ENCODE results near the gene ERMARD.

The ERMARD gene

DNA sequence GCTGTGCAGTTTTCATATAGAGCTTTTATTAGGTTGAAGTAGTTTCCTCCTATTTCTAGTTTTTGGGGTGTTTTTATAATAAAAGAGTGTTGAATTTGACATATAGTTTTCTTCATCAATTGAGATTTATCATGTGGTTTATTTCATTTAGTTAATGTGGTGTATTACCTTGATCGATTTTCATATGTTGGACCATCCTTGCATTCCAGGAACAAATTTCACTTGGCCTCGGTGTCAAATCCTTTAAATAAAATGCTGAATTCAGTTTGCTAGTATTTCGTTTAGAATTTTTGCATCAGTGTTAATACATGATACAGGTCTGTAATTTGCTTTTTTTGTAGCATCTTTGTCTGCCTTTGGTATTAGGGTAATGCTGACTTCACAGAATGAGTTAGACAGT, 6.0 kb upstream of the ERMARD start:
- H3K27ac ChIP-seq (replicated peaks): no peak overlapping the region
- TF ChIP-seq, protein P1, sequence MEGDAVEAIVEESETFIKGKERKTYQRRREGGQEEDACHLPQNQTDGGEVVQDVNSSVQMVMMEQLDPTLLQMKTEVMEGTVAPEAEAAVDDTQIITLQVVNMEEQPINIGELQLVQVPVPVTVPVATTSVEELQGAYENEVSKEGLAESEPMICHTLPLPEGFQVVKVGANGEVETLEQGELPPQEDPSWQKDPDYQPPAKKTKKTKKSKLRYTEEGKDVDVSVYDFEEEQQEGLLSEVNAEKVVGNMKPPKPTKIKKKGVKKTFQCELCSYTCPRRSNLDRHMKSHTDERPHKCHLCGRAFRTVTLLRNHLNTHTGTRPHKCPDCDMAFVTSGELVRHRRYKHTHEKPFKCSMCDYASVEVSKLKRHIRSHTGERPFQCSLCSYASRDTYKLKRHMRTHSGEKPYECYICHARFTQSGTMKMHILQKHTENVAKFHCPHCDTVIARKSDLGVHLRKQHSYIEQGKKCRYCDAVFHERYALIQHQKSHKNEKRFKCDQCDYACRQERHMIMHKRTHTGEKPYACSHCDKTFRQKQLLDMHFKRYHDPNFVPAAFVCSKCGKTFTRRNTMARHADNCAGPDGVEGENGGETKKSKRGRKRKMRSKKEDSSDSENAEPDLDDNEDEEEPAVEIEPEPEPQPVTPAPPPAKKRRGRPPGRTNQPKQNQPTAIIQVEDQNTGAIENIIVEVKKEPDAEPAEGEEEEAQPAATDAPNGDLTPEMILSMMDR (IDR thresholded peaks at IDR 0.05; ENCODE audit: insufficient read depth, low read length): no peak
- TF ChIP-seq POLR2AphosphoS5 (IDR thresholded peaks at IDR 0.05; ENCODE audit: low read depth) (no peak), SPI1 (IDR thresholded peaks at IDR 0.05; ENCODE audit: borderline replicate concordance, low read depth) (no peak), REST (IDR thresholded peaks at IDR 0.05; ENCODE audit: insufficient replicate concordance, low read depth) (no peak), GABPA (IDR thresholded peaks at IDR 0.05; ENCODE audit: low read depth) (no peak)
- no peaks in the 10 kb centered on the region for H3K27me3 ChIP-seq (ENCODE audit: insufficient read depth, poor library complexity, severe bottlenecking)
- no peak for DNase-seq (ENCODE audit: low read depth in 1 of 2, low spot score in 1 of 2)
- no peak overlapping the region for H3K4me3 ChIP-seq (replicated peaks; ENCODE audit: insufficient read depth, low read length)

DNA sequence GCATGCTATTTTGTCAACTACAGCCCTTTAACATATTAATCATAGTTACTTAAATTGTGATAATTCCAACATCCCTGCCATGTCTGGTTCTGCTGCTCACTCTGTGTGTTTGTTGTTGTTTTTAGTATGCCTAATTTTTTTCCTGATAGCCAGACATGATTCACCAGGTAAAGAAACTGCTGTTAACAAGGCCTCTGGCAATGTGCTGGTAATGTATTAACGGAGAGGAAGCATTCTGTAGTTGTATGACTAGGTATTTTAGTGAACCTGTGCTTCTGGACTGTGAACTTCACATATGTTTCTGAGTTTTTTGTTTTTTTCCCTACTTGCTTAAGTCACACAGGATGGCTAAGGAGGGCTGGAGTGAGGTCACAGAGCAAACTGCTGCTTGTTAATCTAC, 4.9 kb upstream of the ERMARD start:
- no peak overlapping the region for H3K4me3 ChIP-seq (replicated peaks; ENCODE audit: insufficient read depth, low read length)
- H3K27ac ChIP-seq (replicated peaks): no peak overlapping the region
- TF ChIP-seq GABPA (IDR thresholded peaks at IDR 0.05; ENCODE audit: low read depth) (no peak), POLR2AphosphoS5 (IDR thresholded peaks at IDR 0.05; ENCODE audit: low read depth) (no peak), REST (IDR thresholded peaks at IDR 0.05; ENCODE audit: insufficient replicate concordance, low read depth) (no peak), SPI1 (IDR thresholded peaks at IDR 0.05; ENCODE audit: borderline replicate concordance, low read depth) (no peak)
- TF ChIP-seq, protein P1 (IDR thresholded peaks at IDR 0.05; ENCODE audit: insufficient read depth, low read length): no peak
- DNase-seq (ENCODE audit: low read depth in 1 of 2, low spot score in 1 of 2): no peak
- no peaks in the 10 kb centered on the region for H3K27me3 ChIP-seq (ENCODE audit: insufficient read depth, poor library complexity, severe bottlenecking)

GRCh38 chr6:169752074-169752623, 727 bp downstream of the ERMARD start:
- H3K27ac ChIP-seq (replicated peaks): peak overlapping the region; percentile 90
- TF ChIP-seq SPI1 (IDR thresholded peaks at IDR 0.05; ENCODE audit: borderline replicate concordance, low read depth) (no peak), REST (IDR thresholded peaks at IDR 0.05; ENCODE audit: insufficient replicate concordance, low read depth) (no peak), GABPA (IDR thresholded peaks at IDR 0.05; ENCODE audit: low read depth) (no peak), POLR2AphosphoS5 (IDR thresholded peaks at IDR 0.05; ENCODE audit: low read depth) (no peak)
- TF ChIP-seq, protein P1 (IDR thresholded peaks at IDR 0.05; ENCODE audit: insufficient read depth, low read length): no peak
- H3K4me3 ChIP-seq (replicated peaks; ENCODE audit: insufficient read depth, low read length): peak overlapping the region; percentile 79
- no peaks in the 10 kb centered on the region for H3K27me3 ChIP-seq (ENCODE audit: insufficient read depth, poor library complexity, severe bottlenecking)
- peak in 1 of 2 experiments; percentile 16 for DNase-seq (ENCODE audit: low read depth in 1 of 2, low spot score in 1 of 2)
